ENCODE results near the gene MYL5. TPM values are rescaled to one million over a fixed set of nuclear protein-coding genes. Genes with fewer than 3 reads are reported as not detected.
A peak's percentile ranks its signal among the peaks of the same experiment; 100 is the strongest.
"Not testable (repeated sequence)": the region's sequence is repeated elsewhere in the genome, so short reads cannot be mapped to it uniquely, and the experiment has no call there.

MYL5 gene
- total RNA-seq, 6 experiments from 2014 or later, result 14.2 to 23.0 (median 18.8) TPM

DNA sequence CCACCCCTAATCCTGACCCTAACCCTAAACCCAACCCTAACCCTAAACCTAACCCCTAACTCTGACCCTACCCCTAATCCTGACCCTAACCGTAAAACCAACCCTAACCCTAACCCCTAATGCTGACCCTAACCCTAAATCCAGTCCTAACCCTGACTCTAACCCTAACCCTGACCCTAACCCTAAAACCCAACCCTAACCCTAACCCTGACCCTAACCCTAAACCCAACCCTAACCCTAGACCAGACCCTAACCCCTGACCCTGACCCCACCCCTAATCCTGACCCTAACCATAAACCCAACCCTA lies 30.6 kb downstream of the MYL5 start:
- DNase-seq, result no peak
- peaks cover 9% of the 10 kb centered on the region for H3K27me3 Mint-ChIP-seq (ENCODE audit: insufficient read depth)
- no peaks in the 10 kb centered on the region for H3K9me3 Mint-ChIP-seq
- no peak overlapping the region for H3K27ac Mint-ChIP-seq
- no peak overlapping the region for H3K4me3 Mint-ChIP-seq
- TF ChIP-seq, protein P1, sequence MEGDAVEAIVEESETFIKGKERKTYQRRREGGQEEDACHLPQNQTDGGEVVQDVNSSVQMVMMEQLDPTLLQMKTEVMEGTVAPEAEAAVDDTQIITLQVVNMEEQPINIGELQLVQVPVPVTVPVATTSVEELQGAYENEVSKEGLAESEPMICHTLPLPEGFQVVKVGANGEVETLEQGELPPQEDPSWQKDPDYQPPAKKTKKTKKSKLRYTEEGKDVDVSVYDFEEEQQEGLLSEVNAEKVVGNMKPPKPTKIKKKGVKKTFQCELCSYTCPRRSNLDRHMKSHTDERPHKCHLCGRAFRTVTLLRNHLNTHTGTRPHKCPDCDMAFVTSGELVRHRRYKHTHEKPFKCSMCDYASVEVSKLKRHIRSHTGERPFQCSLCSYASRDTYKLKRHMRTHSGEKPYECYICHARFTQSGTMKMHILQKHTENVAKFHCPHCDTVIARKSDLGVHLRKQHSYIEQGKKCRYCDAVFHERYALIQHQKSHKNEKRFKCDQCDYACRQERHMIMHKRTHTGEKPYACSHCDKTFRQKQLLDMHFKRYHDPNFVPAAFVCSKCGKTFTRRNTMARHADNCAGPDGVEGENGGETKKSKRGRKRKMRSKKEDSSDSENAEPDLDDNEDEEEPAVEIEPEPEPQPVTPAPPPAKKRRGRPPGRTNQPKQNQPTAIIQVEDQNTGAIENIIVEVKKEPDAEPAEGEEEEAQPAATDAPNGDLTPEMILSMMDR (IDR thresholded peaks at IDR 0.05), result no peak
- H3K36me3 Mint-ChIP-seq (ENCODE audit: low read depth), result peaks cover 13% of the 10 kb centered on the region
- peaks cover 12% of the 10 kb centered on the region for H3K4me1 Mint-ChIP-seq (ENCODE audit: low read depth)

DNA sequence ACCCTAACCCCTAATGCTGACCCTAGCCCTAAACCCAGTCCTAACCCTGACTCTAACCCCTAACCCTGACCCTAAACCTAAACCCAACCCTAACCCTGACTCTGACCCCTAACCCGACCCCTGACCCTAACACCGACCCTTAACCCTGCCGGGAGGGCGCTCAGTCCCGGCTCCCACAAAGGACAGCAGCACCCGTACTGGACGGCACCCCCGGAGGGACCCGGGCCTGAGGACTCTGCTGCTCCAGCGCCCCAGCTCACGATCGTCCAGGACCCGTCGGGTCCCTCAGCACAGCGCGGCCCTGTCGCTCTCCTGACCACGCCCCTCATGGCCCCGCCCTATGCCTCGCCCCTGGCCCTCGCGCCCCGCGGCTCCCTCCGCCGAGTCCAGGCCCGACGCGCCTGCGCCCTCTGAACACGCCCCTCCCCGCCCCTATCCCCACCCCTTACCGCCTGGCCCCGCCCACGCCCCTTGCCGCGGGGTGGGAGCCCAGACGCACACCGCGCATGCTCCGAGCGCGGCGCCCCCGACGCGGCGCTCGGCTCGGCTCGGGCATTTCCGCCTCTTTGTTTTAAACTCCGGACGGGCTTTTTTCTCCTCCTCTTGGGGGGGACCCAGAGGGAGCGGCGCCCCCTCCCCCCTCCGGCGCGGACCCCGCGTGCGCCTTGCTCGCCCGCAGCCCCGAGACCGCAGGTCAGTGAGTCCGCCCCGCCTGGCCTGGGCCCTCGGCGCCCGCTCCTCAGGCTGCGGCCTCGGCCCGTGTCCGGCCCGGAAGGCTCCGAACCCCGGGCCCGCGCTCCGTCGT lies 31.1 kb downstream of the MYL5 start, which contains the start of gene PCGF3:
TSS of gene PCGF3 (plus strand) at position 555 of the 805 bp plus-strand sequence. CDS start 27,849 bp downstream, outside the sequence.
- peaks cover 16% of the 10 kb centered on the region for H3K36me3 Mint-ChIP-seq (ENCODE audit: low read depth)
- H3K4me1 Mint-ChIP-seq (ENCODE audit: low read depth), result peaks cover 12% of the 10 kb centered on the region
- TF ChIP-seq, protein P1 (IDR thresholded peaks at IDR 0.05), result no peak
- no peaks in the 10 kb centered on the region for H3K9me3 Mint-ChIP-seq
- peak; percentile 89 for DNase-seq
- H3K27ac Mint-ChIP-seq, result no peak within 1 kb of the TSS
- peaks cover 9% of the 10 kb centered on the region for H3K27me3 Mint-ChIP-seq (ENCODE audit: insufficient read depth)
- peak within 1 kb of the TSS; percentile 46; the same call in 1 of the 2 replicates for H3K4me3 Mint-ChIP-seq

DNA sequence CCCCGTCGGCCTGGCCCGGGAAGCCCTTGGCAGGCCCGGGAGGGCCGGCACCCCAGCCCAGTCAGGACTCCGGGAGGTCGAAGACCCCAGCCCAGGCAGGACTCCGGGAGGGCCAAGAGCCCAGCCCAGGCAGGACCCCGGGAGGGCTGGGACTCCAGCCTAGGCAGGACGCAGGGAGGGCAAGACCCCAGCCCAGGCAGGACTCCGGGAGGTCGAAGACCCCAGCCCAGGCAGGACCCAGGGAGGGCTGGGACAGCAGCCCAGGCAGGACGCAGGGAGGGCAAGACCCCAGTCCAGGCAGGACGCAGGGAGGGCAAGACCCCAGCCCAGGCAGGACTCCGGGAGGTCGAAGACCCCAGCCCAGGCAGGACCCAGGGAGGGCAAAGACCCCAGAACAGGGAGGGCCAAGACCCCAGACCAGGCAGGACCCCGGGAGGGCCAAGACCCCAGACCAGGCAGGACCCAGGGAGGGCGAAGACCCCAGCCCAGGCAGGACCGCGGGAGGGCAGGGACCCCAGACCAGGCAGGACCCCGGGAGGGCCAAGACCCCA lies 31.8 kb downstream of the MYL5 start:
- H3K36me3 Mint-ChIP-seq (ENCODE audit: low read depth), result peaks cover 22% of the 10 kb centered on the region
- peak overlapping the region; percentile 46; the same call in 1 of the 2 replicates for H3K4me3 Mint-ChIP-seq
- peaks cover 12% of the 10 kb centered on the region for H3K4me1 Mint-ChIP-seq (ENCODE audit: low read depth)
- not testable (repeated sequence) for DNase-seq; H3K27ac Mint-ChIP-seq; H3K9me3 Mint-ChIP-seq; H3K27me3 Mint-ChIP-seq (ENCODE audit: insufficient read depth)

DNA sequence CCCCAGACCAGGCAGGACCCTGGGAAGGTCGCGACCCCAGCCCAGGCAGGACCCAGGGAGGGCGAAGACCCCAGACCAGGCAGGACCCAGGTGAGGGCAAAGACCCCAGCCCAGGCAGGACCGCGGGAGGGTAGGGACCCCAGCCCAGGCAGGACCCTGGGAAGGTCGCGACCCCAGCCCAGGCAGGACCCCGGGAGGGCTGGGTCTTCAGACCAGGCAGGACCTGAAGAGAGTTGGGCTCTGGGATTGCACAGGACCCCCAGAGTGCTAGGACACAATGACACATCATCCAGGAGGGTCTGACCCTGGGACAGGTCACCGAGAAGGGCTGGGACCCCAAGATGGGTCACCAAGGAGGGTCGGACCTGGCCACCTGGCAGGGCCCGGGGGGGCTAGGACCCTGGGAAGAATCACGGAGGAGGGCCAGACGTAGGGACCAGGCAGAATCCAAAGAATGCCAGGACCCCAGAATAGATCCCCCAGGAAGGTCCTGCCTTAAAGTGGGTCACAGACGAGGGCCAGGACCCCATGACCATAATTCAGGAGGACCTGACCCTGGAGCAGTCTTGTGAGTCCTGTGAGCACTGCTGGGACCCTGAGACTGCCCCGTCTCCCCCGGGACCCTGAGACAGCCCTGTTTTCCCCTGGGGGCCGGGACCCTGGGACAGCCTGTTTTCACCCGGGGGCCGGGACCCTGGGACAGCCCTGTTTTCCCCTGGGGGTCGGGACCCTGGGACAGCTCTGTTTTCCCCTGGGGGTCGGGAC lies 32.7 kb downstream of the MYL5 start:
- DNase-seq, result no peak
- TF ChIP-seq, protein P1 (IDR thresholded peaks at IDR 0.05), result no peak
- Mint-ChIP-seq H3K4me3 (peak overlapping the region; percentile 71), H3K36me3 (ENCODE audit: low read depth) (peaks cover 22% of the 10 kb centered on the region), H3K4me1 (ENCODE audit: low read depth) (peaks cover 12% of the 10 kb centered on the region), H3K27me3 (ENCODE audit: insufficient read depth) (peaks cover 6% of the 10 kb centered on the region), H3K9me3 (no peaks in the 10 kb centered on the region), H3K27ac (no peak overlapping the region)

DNA sequence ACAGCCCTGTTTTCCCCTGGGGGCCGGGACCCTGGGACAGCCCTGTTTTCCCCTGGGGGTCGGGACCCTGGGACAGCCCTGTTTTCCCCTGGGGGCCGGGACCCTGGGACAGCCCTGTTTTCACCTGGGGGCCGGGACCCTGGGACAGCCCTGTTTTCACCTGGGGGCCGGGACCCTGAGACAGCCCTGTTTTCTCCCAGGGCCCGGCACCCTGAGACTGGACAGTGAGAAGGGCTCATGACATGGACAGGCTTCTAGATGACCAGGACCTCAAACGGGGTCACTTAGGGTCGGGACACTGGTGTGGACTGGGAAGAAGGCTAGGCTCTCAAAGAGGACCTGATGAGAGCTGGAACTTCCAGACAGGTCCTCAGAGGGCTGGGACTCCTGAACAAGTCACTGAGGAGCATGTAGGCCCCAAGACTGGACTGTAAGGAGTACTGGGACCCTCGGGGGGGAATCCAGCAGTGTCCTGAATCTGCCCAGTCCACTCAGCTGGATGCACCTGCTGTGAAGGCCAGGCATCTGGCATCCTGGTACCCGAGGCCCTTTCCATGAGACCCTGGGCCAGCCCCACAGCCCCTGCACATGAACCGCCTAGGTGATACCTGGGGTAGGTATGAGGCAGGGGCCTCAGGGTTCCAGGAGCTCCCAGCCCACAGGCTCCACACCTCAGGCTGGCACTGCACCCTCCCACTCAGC lies 33.7 kb downstream of the MYL5 start:
- Mint-ChIP-seq H3K4me3 (no peak overlapping the region), H3K9me3 (no peaks in the 10 kb centered on the region), H3K27me3 (ENCODE audit: insufficient read depth) (peaks cover under 1% of the 10 kb centered on the region; the same call in 1 of the 2 replicates), H3K27ac (no peak overlapping the region), H3K4me1 (ENCODE audit: low read depth) (peaks cover 12% of the 10 kb centered on the region), H3K36me3 (ENCODE audit: low read depth) (peaks cover 22% of the 10 kb centered on the region)
- TF ChIP-seq, protein P1 (IDR thresholded peaks at IDR 0.05), result no peak
- DNase-seq, result no peak
